HG03064 (cell line): ENCODE data around the gene AMIGO1.

Experiments
- ATAC-seq: cut with Tn5 transposase; IDR thresholded peaks from one replicate; pipeline ENCODE4 v1.9.1; 2021; ENCODE audit warnings: low read depth; ENCODE audit not compliant: unreplicated experiment

Gene AMIGO1, protein sequence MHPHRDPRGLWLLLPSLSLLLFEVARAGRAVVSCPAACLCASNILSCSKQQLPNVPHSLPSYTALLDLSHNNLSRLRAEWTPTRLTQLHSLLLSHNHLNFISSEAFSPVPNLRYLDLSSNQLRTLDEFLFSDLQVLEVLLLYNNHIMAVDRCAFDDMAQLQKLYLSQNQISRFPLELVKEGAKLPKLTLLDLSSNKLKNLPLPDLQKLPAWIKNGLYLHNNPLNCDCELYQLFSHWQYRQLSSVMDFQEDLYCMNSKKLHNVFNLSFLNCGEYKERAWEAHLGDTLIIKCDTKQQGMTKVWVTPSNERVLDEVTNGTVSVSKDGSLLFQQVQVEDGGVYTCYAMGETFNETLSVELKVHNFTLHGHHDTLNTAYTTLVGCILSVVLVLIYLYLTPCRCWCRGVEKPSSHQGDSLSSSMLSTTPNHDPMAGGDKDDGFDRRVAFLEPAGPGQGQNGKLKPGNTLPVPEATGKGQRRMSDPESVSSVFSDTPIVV

DNA sequence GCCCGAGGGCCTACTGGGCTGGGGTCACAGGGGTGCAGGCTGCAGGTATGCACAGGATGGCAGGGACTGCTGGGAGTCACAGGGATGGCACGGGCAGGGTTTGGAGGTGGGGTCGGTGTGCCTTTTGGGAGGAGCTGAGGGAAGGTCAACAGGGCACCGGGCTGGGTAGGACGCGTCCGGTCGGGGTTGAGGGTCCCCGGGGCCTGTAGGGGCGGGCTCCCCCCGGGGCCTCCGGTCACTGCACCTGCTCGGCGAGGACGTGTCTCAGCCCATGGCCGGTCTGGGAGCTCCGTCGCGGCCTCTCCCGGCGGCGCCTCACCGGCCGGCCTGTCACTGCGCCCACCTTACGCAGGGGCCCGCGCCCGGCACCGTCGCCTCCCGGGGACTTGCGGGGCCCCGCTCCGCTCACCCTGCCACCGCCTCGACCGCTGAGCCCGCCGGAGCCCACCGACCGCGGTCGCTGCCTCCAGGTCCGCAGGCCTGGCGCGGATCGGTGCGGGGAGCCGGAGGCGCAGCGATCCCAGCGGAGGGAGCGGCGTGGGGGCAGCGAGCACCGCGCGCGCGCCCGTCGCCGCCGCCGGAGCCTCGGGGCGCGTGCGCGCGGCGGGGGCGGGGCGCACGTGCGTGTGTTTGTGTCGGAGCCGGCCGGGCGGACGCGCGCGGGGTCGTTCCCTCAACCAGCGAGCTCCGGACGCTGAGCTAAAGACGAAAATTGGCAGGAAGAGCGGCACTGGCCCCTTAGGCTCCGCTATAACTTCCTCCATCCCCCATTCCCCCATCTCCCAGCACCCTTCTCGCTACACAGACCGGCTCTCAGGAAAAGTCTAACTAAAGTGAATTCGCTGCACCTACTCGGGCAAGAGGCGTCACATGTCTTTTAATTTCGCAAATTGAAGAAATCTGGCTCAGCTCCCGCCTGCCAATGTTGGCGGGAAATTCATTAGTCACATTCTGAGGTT lies at the start of gene AMIGO1:
AMIGO1 (minus strand) TSS at position 552 of the 959 bp plus-strand sequence. CDS start 815 bp downstream, outside the sequence.
- ATAC-seq: no peak

DNA sequence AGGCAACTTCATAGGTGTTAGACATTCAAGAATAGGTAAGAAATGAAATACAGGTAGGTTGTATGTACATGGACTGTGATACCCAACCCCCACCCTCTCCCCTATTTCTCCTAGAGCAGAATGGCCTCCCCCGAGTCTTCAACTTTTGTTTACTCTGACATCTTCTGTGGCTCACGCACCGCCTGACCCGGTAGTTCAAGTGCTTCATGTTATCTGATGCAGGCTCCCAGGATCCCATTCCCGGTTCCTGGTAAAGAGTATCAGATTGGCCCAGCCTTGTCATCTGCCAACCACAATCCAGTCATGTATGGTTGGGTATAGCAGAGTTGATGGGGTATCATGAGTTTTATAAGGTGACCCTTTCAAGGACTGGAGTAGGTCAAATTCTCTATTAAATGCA lies 48.0 kb upstream of the AMIGO1 start:
- ATAC-seq: no peak

DNA sequence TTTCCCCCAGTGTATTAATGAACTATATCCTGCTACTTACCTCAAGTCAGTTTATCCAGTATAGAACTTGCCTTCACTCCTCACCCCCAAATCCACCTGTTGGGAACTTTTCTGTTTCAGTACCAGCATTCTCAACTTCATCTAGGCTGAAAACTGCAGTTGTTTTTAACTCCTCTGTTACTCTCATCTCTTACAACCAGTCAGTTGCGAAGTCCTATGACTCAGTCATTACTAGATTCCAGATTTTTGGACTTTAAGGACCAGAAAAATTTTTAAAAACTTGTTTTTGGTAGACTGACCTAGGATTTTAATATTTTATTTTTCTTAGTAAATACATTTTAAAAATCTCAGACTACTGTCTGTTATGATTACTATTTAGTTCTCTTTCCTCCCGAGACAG lies 47.0 kb upstream of the AMIGO1 start:
- ATAC-seq: no peak

DNA sequence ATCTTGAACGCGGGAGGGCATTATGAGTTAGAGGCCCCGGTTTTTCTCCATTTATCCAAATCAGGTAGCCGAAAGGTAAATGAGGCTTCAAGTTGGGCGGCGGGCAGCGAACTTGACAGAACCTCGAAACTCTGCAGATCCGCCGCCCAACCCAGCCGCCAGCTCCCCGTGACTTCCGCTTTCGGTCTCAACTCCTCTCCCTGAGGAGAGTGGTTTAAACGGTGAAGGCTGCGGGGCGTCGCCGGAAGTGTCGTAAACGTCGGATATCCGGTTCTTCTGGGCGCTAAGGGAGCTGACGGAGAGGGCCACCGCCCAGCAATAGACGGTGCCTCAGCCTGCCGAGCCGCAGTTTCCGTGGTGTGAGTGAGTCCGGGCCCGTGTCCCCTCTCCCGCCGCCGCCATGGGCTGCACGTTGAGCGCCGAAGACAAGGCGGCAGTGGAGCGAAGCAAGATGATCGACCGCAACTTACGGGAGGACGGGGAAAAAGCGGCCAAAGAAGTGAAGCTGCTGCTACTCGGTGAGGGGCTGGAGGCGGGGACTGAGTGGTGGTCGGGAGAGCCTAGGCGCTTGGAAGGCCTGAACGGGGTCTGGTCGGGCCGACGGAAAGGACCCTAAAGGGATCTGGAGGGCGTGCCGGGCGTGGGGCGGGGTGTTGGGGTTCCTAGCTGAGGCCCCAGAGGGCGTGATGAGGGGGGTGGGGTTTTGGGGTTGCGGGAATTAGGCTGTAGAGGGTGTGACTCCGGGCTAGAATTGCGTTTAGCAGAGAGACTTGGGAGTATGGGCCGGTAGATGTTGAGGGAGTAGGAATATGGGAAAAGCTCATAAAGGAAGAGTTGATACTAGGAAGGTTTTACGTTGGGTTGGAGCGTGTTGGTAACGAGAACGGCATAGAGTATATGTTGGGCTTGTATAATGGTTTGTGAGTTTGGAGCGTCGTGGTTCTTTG lies 39.1 kb upstream of the AMIGO1 start, which contains the start of gene GNAI3:
GNAI3 (plus strand) TSS at position 295 of the 947 bp plus-strand sequence; CDS start at position 401, 106 bp downstream.
- ATAC-seq: peak; percentile 86

DNA sequence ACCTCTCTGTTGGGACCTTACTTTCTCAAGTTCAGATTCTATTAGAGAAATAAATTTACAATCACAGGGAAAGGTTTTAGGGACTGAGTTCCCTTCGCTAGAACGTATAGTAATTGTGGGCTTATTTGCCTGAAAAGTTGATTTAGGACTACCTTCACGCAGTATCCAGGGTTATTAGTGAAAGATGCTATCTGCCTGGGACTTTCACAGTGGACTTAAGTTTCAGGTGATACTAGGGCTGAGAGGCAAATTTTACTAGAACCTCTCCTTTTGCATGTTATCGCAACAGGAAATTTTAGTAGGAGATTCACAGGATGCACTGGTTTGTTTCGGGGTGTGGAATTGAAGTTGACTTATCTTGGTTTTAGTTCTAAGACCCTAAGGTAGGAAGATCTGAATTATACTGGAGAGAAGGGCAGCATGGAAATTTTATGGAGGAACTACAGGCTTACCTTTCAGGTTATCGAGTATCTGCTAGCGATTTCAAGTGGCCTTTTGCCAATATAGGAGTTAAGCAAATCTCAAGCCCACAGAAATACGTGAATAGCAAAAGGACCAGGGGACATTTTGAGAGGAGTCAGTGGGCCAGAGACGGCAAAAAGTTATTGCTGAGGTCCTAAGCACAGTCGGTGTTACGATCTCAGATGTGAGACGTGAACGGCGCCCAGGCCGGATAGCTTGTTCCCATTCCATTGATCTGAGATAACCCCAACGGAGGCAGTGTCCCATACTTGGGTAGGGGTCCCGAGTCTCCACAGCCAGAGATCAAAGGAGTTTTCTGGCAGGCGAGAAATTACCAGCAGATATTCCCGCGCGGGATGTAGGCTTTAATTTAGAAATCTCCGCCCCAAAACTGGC lies 38.2 kb upstream of the AMIGO1 start:
- peak; percentile 14 for ATAC-seq

DNA sequence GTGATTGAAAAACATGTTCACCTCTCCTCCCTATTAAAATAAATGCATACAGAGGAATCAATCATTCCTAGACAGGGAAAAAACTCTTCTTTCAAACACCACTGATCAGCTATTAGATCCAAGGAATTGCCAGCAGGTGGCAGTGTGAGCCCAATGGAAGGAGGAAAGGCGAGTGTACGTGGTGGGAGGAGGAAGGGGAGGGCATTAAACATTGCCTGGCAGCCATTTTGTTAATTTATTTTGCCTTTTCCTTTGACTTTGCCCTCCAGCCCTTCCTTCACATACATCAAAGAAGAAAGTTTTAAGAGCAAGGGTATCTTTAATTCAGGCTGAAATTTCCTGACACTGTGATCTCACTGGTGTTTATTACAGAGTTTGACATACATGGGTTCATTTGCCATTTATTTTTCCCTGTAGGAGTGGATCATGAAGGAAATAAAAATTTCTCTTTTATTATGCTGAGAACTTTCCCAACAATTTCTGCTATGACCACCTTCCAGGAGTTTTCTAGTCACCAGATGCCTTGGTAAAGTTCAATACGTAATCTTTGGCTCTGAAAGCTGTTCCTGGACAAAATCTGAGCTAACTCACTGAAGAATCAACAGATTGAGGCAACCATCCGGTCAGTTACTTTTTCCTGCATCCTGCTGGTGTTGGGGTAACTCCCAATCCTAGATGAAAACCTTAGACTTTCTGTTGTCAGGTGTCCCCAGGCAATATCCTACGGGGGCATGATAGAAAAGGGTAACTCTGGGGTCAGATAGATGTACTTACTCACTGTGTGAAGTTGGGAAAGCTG lies 37.0 kb upstream of the AMIGO1 start:
- ATAC-seq: peak; percentile 44

DNA sequence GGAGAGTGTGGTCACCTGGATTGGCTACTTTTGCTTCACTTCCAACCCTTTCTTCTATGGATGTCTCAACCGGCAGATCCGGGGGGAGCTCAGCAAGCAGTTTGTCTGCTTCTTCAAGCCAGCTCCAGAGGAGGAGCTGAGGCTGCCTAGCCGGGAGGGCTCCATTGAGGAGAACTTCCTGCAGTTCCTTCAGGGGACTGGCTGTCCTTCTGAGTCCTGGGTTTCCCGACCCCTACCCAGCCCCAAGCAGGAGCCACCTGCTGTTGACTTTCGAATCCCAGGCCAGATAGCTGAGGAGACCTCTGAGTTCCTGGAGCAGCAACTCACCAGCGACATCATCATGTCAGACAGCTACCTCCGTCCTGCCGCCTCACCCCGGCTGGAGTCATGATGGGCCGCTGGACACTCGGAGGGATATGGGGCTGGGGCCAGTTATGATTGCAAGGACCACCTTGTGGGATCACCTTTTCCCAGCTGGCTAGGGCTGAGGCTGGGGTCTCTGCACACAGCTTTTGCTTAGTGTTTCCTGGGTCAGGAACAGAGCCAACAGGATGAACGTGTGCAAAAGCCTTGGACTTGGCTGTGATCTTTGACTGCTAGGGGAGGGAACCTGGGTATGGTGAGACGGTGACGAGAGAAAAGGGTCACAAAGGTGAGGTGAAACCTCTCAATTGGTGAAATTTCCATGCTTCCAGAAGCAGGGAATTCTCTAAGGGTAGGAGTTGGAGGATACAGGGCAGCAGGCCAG lies 34.6 kb upstream of the AMIGO1 start:
- ATAC-seq: no peak

DNA sequence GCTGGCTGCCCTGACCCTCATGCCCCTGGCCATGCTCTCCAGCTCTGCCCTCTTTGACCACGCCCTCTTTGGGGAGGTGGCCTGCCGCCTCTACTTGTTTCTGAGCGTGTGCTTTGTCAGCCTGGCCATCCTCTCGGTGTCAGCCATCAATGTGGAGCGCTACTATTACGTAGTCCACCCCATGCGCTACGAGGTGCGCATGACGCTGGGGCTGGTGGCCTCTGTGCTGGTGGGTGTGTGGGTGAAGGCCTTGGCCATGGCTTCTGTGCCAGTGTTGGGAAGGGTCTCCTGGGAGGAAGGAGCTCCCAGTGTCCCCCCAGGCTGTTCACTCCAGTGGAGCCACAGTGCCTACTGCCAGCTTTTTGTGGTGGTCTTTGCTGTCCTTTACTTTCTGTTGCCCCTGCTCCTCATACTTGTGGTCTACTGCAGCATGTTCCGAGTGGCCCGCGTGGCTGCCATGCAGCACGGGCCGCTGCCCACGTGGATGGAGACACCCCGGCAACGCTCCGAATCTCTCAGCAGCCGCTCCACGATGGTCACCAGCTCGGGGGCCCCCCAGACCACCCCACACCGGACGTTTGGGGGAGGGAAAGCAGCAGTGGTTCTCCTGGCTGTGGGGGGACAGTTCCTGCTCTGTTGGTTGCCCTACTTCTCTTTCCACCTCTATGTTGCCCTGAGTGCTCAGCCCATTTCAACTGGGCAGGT lies 33.9 kb upstream of the AMIGO1 start:
- ATAC-seq: no peak

DNA sequence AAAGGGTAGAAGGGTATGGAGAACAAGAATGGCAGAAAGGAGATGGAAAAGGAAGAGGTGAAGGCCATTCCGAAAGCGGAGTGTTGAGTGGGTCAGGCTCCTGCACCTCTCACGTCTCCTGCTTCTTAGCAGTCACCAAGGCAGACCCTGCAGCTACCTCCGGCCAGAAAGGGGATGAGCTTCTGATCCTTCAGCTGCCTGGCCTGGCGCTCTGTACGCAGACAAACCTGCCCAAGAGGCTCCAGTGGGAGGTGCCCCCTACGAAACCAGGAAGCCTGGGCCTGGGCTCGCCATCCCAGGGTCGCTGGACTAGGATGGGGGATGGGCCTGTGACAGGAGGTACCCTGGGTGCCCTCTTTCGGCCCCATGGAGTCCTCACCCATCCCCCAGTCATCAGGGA lies 33.1 kb upstream of the AMIGO1 start:
- ATAC-seq: no peak

DNA sequence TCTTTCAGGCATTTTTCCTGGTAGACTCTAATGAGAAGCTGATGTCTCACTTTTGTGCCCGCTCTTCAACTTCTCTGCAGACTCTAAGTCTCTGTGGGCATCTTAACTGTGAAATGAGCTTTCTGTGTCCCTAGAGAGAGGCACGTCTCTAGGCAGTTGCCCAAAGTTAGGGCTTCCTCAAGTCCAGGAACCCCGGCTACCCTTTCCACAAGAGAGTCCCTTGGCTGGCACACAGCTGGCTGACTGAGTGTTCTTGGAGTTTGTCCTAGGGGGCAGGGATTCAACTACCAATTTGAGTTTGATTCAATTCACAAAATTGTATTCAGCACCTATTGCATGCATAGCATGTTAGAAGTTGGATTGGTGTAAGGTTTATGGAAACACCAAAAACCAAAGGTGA lies 31.6 kb upstream of the AMIGO1 start:
- ATAC-seq: no peak

DNA sequence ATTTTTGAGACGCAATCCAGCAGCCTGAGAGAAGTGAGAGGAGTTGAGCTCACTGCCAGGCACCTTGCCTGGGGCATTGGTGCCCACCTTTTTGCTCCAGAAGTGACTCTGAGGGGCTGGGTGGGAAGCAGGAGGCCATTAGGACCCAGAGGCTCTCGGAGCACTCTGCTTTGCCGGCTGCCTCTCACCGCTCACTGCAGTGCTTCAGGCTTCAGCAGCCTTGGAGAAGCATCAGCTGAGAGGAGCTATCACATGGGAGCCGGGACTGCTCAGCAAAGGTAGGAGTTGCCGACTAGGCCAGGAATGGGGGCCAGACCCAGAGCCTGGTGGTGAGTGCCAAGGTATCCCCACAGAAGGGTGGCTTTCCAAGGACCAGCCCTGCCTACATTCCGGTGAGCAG lies 30.1 kb upstream of the AMIGO1 start, which contains the start of gene GPR61:
GPR61 (plus strand) TSS at position 197 of the 400 bp plus-strand sequence. CDS start 3,151 bp downstream, outside the sequence.
- no peak for ATAC-seq

DNA sequence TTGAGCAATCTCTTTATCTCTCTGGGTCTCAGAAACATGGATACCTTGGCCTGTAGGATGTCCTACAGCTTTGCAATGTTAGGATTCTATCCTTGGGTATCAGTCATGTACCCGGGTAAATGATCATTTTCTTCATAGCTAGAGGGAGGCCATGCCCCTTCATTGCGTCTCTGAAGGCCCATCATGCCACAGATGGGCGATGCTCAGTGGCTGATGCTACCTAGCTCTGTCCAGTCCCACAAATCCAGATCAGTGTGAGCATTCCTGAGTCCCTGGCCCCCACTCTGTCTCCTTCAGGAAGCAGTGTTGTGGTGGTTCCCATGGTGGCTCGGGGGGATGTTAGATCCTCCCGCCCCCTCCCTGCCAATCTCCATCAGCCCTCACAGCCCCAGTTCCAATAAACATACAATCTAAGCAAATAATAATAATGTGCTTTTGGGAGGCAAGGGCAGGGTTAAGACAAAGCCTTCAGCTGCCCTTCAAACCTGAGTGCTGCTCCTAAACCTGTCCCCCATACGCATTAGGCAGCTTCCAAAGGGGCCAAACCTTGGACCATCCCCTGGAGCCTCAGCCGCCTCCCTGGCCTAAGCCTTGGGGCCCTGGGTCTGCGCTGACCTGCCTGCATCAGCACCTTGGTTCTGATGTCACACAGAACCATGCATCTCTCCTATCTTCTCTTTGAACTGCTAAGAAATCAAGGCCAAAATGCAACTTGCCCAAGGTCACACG lies 29.5 kb upstream of the AMIGO1 start:
- ATAC-seq: no peak

DNA sequence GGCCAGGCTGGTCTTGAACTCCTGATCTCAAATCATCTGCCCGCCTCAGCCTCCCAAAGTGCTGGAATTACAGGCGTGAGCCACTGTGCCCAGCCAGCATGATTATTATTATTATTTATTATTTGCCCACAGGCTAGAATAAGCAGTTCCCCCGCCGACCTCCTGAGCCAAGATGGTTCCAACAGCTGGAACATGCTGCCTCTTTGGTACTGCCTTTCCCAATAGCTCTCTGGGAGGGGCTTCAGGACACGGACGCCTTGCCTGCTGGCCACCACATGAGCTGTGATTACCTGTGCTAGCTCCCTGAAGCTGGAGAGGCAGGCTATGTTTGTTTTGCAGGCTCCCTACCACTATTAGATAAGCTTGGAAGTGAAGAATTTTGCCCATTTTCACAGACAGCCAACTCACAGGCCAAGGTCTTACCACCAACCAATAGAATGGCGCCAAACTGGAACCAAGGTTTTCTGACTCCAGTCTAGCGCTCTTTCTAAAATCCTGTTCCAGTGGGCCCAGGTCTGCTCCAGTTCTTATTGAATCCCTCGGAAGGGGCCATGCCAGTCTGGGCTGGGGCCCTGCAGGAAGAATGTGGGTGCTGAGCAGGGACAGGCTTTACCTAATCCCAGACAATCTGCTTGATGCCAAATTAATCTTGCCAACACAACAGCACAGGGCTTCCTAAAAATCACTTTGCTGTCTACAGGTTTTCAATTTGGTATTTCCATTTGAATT lies 28.1 kb upstream of the AMIGO1 start:
- ATAC-seq: no peak

DNA sequence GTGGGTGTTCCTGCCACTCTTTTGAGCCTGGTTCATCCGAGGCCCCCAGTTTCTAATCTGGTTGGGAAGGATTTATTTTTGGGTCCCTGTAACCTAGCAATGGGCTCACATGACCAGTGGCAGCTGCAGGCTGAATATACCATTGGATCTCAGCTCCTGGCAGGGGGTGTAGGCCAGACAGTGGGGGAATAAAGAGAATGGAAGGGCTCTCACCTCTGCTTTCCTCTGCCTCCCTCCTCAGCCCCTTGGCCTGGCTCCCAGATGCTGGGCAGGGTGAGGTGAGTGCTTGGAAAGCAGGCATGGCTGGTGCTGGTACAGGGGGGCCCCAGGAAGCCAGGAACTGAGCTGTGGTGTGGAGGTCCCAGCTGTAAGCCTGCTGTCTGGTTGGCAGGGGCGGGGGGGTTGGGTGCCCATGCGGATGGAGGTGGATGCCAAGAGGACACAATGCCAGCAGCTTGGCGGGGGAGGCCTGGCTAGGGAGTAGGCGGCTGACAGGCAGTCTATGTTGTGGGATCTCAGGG lies 26.5 kb upstream of the AMIGO1 start:
- no peak for ATAC-seq

DNA sequence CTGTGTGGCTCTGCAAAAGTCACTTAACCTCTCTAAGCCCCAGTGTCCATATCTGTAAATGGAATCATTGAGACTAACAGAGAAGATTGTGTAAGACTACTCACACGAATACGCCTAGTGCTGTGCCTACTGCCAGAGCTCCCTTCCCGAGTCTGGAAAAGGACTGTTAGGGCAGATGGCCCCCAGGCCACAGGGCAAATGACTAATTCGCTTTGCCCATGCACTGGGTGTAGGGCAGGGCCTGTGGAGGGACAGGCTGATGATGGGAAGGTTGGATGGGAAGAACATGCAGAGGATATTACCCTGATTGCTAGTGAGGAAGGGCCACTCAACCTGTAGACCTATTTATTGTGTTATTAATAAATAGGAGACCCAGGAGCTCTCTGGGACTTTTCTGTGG lies 26.0 kb upstream of the AMIGO1 start:
- no peak for ATAC-seq
